Epidermal melanocyte (primary cell): Measurements from ENCODE around the gene NDUFB10.
"Not testable (repeated sequence)": the region's sequence is repeated elsewhere in the genome, so short reads cannot be mapped to it uniquely, and the experiment has no call there.

Experiments used
- DNase-seq: peaks from one replicate; pipeline ENCODE4 v3.0.0; 2011; ENCODE audit warnings: low spot score; ENCODE audit not compliant: insufficient read length

Gene NDUFB10

DNA sequence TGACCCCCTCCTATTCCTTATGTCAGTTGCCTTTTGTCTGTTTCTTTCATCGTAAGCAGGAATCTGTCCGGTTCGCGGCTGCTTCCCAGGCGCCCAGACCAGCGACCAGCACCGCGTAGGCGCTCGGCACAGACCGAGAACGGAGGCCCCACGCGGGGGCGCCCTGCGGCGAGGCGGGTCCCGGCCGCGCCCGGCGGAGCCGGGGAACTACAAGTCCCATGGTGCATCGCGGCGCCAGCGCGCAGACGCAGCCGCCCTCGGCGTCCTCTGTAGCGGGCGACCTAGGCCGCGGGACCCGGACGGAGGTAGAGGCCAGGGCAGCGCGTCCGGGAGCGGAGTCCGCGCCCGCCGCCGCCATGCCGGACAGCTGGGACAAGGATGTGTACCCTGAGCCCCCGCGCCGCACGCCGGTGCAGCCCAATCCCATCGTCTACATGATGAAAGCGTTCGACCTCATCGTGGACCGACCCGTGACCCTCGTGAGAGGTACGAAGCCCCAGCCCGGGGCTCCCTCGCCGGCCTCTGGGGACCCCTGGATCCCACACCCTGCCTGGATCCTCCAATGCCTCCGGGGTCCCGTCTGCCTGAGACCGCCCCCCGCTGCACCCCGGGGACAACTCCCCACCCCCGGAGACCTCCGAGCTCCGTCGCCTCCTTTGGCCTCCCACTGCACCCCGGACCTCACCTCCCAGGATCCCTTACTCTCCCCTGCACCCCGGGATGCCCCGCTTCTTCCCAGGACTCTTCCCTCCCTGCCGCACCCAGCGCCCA is at the start of gene NDUFB10:
TSS of gene NDUFB10 (plus strand) at position 270 of the 771 bp plus-strand sequence. CDS start at position 357, 87 bp downstream.
- DNase-seq, result peak; percentile 77

DNA sequence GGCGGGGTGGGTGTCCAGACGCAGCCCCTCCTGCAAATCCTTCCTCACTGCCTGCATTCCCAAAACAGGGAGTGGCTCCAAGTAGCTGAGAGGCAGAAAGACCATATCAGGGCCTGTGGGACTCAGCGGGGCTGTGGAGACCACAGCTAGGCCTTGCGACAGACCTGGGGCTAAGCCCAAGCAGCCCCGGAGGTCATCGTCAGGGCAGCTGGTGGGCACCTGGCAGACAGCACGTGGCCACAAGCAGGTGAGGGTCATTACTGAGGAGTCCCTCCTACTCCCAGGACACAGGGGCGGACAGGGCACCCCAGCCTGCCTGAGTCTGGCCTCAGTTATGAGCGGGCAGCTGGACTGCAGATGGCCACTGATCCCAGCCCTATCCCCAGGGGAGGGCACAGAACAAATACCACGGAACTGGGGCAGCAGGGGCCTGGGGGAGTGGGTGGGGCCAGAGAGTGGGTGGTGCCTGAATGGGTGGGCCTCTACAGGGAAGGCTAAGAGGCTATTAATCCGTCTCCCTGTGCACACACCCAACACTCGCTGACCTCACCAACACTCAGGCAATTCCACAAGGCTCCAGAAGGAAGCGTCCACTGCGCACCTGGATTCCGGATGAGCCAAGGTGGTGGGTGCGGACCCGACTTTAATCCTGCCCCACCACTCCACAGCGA is 49.6 kb upstream of the NDUFB10 start:
- DNase-seq, result no peak

DNA sequence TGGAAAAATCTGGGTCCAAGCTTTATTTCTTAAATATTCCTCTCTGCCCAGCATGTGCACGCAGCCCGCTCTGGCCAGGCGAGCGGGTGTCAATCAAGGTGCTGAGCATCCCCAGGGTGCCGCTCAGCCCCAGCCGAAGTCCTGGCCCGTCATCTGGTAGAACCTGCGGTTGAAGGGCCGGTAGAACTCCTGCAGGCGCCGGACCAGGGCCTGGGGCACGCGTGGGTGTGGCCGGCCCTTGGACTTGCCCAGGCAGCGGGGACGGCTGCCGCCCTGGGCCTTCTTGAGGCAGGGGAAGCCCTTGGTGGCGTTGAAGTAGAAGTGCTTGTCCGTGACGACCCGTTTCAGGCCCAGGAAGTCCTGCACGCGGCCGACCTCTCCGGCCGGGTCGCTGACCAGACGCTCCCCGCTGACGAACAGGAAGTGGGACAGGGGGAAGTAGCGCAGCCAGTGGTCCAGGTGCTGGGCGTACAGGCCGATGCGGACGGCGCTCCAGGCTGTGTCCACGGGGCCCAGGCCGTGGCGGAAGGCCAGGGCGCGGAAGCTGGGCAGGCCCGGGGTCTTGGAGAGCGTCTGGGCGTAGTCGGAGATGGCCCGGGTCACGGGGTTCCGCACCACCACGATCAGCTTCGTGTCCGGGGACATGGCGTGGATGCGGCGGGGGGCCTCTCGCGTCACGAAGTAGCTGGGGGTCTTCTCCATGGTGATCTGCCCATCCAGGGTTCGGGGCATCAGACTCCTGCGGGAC is 47.7 kb upstream of the NDUFB10 start:
- no peak for DNase-seq

DNA sequence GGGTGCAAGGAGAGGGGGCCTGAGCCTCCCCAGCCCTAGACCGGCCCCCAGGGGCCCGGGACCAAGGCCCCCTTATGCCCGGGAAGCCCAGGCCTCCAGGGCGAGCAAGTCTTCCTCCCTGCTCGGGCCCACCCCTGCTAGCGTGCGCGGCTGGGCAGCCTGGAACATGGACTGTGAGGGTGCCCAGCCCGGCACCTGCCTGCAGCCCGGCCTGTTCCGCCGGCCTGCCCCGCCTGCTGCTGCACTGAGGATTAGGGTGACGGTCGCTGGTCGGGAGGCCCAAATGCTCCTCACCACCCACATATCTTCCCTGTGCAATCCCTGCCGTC is 47.2 kb upstream of the NDUFB10 start:
- DNase-seq, result no peak

DNA sequence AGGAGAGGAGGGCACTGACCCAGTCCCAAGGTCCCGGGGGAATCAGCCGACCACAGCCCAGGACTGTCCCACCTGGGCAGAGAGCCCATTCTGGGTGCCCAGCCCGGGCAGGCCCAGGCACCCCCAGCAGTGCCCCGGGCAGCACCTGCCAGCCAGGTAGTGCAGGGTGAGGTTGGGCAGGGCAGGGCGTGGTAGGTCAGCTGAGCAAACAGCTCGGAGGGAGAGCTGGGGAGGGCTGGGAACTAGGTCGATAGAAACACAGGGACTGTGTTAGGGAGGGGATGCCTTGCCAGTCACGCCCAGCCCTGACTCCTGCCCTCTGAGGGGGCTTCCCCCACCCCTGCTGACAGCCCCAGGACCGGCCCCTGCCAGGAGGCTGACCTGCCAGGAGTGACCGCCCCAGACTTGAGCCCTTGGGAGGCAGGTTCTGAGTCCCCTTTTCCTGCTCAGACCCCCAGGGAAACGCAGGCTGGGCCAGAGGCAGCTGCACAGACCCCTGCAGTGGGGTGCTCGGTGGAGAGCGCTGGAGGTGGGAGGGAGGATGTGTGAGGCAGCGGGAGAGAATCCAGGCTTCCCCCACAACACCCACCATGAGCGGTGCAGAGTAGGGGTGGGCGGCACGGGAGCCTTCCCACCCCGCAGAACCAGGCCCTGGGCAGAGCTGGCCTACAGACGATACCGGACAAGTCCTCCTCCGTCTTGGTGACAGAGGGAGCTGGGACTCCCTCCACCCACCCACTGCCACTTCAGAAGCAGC is 45.8 kb upstream of the NDUFB10 start:
- DNase-seq, result no peak

DNA sequence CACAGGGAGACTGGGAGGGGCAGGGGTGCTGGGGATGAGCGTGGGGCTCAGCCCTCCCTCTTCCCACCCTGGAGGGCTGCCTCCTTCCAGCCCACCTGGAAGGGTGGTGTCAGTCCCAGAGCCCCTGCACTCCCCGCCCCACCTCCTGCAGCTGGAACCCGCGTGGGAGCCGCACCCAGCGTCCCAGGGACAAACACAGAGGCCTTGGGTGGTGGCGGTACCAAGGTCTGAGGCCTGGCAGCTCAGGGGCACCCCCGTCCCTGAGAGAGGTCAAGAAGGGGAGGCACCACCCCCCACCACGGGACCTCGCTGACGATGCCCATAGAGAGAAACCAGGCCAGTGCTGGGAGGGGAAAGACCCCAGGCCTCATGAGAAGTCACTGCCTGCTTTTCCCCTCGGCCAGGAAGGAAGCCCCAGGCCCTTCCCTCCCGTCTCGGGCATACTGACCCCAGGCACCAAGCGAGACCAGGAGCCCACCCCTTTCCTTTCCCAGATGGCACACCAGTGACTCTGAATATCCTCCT is 45.2 kb upstream of the NDUFB10 start:
- DNase-seq, result no peak

DNA sequence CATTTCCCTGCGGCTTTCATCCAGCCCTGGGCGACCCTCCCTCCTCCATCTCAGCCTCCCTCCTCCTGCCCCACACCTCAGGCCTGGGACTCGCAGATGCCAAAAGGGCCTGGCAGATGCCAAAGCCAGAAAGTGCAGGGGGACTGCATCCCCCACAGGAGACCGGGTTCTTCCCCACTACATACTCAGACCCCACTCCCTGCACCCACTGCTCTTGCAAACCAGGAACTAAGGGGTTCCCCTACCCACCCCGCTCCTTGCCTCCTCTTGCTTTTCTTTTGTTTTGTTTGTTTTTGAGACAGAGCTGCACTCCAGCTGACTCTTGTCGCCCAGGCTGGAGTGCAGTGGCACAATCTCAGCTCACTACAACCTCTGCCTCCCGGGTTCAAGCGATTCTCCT is 44.4 kb upstream of the NDUFB10 start:
- DNase-seq, result no peak

DNA sequence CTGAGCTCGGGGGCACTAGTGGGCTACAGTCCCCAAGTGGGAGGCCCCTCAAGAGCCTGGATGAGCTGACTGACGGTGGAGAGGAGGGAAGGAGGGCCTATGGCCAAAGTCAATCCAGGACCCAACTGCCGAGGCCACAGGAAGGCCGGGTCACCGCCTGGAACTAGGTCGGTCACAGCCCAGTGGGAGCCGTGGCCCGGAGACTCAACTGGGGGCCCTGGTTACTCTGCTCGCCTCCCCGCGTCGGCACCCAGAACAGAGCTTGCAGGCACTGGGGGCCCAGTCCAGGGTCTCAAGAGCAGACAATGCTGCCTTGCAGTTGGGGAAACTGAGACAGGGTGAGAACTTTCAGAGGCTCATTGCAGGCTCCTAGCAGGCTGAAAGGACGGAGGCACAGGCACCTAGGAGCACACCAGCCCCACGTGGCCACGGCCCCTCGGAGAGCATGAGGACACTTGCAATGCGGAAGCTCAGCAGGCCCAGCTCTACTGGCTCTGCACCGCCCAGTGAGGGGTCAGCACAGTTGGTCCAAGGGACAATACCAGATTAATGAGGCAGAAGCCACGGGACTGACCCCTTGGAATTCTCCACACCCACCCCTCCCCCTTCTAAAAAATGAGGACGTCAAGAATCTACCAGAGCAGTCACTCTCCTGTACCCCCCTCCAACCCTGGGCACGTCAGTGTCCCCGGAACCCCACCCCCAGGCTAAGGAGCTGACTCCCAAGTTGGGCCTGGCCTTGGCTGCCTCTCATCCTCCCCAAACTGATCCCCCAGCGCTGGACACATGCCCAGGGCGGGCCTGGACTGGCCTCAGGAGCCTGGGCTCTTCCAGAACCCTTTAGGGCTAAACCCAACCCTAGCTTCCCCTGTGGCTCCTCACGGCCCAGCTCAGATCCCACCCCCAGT is 43.4 kb upstream of the NDUFB10 start:
- no peak for DNase-seq

DNA sequence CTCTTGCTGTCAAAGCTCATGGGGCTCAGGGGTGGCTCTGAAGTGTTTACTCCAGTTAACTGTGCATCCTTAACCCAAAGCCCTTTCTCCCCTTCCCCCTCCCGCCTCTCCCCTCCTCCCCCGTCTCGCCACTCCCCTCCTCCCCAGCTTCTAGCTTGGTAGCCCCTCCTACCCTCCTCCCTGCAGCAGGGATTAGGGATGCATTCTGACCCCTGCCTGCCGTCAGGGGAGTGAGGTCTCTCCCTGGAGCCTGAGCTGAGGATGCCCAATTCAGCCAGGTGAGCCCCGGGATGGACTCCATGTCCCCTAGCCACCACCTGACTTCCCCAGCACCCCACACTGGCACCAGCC is 42.7 kb upstream of the NDUFB10 start:
- no peak for DNase-seq

DNA sequence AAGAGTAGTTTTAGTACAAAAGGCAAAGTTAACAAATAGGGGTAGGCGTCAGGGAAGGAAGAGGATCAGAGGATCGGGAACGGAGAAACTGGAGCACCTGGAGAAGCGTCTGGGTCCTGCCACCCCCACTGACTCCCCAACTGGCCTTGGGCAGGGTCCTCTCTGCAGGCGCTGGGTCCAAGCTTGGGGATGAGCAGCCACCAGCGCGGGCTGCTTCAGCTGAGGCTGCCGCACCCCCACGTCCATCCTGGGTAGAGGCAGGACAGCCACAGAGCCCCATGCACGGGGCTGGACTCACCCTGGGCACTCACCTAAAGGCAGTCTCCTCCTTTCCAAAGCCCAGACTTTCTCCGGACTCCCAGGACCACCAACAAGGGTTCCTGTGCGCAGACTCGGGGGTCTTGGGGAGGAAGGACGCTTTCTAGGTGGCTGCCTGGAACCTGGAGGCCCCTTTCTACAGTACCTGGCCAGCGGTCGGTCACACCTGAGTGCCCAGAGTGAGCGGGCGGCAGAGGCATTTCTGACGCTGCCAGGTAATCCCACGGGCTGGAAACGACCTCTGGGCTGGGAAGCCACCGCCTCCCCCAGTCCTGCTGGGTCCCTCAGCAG is 42.2 kb upstream of the NDUFB10 start:
- no peak for DNase-seq

DNA sequence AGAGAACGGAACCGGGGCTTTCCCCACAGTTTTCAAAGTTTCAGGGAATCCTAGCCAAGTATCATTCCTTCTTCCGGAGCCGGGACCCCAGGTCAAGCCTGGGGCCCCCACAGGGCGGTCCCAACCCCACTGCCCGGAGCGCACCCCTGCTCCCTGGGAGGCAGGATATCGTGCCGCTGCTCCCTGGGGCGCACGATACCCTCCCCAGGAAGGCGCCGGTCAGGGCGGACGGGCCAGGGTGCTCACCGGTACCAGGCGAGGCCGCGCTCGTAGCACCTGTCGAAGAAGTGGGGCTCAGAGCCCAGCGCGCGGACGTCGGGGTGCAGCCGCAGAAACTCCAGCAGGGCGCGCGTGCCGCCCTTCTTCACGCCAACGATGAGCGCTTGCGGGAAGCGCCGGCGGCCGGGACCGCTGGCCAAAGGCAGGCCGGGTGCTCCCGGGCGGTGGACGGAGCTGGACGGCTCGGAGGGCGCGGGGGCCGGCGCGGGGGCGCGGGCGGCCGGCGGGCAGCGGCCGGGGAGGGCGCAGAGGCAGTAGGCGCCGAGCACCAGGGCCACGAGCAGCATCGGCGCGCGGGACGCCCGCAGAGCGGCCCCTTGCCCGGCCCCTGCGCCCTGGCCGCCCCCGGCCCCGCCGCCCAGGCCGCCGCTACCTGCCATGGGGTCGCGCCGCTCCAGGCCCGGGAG is 41.5 kb upstream of the NDUFB10 start:
- DNase-seq, result peak; percentile 10

DNA sequence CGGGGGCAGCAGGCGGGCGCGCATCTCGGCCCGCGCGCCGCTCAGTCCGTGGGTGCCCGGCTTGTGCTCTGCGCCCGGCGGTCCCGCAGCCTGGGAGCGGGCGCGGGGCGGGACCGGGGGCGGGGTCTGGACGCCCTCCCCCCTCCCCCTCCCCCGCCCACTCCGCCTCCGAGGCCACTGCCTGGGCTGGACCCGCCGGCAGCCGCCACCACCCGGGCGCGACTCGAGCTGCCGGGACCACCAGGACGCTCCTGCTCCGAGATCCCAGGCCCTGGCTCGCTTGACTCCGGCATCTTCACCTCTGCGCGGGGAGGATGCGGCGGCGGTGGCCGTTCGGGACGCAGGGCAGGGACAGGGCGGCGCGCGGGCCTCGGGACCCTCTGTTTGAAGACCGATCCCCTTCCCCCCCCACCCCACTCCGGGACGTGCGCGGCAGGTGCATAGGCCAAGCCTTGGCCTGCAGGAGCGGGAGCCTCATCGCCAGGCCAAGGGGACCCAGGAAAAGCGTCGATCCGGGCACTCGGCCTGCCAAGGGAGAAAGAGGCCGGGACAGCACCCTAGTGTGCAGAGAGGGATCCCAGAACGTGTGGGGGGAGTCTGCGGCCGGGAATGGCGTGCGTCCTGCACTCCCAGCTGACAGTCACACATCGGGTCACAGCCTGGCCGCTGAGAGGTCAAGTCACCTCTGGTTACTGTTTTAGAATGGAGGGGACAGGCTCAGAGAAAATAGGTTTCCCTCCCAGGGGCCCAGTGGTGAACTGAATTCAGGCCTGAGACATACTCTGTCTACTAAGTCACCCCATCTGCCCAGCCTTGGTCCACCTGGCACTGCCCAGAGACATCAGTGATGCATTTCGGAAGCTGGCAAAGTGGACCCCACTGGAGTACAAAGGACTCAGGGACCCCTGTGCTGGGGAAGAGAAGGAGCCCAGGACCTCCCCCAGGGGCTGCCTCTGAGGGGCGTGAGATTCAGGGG is 40.7 kb upstream of the NDUFB10 start, which contains the start of gene HS3ST6:
TSS of gene HS3ST6 (minus strand) at position 65 of the 976 bp plus-strand sequence. CDS start 92 bp downstream, outside the sequence.
- peak; percentile 20 for DNase-seq

DNA sequence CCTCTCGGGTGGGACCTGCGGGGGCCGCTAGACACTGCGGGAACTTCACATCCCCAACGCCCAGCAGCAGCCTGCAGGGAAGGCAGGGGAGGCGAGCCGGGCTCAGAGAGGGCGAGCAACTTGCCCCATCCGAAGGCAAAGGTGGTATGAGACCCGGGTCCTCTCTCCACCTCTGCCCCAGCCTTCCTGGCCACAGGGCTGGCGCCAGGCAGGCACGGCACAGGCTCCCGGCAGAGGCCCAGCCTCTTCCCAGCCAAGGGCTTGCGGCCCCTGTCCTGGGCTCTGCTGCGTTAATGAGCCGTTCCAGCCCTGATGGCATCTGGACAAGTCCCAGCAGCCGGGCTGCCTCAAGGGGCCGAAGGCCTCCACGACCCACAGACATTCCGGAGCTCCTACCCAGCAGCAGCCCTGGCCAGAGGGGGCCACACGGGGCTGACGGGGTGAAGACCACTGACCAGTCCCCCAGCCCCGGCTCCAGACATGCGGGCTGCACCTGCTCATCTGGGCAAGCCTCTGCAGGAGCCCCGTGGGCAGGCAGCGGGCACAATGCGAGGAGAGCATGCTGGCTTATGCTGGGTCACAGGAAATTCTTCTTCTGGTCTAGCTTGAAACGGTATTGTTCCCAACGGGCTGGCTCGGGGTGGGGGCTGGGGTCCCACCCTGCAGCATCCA is 39.9 kb upstream of the NDUFB10 start:
- DNase-seq, result no peak

DNA sequence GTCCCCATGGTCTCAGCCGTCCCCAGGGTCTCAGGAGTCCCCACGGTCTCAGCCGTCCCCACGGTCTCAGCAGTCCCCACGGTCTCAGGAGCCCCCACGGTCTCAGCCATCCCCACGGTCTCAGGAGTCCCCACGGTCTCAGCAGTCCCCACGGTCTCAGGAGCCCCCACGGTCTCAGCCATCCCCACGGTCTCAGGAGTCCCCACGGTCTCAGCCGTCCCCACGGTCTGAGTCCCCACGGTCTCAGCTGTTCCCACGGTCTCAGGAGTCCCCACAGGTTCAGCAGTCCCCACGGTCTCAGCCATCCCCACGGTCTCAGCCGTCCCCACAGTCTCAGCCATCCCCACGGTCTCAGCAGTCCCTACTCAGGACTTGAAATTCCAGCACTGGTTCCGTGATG is 39.2 kb upstream of the NDUFB10 start:
- DNase-seq, result not testable (repeated sequence)

DNA sequence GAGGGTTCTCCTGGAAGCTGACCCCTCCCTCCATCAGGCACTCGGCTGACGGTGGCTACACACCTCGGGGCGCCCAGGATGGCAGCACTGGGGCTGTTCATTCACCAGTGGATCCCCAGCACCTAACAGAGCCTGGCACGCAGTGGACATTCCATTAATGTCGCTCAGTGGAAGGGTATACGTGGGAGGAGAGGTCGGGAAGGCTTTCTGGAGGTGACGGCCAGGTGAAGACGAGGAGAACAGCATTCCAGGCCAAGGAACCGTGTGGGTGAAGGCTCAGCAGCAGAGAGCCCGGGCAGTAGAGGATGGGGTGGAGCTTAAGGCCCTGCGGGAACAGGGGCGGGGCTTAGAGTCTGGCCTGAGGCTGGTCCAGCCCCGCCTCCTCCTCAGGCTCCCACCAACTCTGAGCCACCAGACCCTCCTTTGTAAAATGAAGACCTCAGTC is 38.6 kb upstream of the NDUFB10 start:
- no peak for DNase-seq

DNA sequence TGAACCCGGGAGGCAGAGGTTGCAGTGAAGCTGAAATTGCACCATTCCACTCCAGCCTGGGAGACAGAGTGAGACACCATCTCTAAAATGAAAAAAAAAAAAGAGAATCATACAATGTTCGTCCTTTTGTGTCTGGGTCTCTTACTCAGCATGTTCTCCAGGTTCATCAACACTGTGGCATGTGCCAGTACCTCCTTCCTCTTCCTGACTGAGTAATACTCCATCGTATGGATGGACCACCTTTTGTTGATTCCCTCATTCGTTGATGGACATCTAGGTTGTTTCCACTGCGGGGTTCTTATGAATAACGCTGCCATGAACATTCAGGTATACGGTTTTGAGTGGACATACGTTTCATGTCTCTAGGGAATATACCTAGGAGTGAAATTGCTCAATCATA is 37.0 kb upstream of the NDUFB10 start:
- no peak for DNase-seq

DNA sequence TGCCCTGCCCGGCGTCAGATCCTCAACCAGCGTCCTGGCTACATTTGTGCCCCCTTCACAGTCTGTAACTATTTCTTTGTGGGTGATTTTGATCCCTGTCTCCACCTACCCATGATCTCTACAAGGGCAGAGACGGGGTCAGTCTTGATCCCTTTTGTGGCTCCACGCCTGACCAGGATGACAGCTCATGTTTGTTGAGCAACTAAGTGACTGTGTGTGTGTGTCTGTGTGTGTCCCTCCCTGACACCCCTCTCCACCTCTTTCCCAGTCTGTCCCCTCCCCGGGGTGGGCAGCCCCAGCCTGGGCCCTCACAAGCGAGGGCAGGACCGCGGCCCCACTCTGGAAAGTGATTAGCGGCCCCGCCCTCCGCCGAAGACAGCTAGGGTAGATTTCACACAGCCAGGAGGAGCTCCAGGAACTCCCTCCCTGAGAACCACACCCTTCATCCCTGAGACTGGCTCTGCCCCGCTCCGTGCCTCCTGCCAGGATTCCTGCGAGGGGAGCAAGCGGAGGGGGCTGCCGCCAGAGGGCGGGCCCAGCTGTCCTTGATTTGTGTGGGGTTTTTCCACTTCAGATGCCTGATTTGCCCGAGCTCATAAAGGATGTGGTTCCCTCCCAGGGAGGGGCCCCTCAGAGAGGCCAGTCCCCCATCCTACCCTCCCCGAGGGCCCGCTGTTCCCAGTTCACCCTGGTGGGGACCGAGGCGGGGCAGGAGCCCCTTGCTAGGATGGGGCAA is 35.9 kb upstream of the NDUFB10 start:
- no peak for DNase-seq
